ENCODE results near the gene C9orf43.
A peak's percentile ranks its signal among the peaks of the same experiment; 100 is the strongest.

C9orf43 gene

GRCh38 chr9:113397203-113397631, 13.3 kb upstream of the C9orf43 start:
- no peak overlapping the region for H3K4me3 ChIP-seq (ENCODE audit: low read length in 2 of 2)
- H3K23ac ChIP-seq (ENCODE audit: low read depth, low read length, poor library complexity) = no peak overlapping the region
- H2AK5ac ChIP-seq (ENCODE audit: low read depth, low read length) = no peak overlapping the region
- peaks cover 2 to 21% of the 10 kb centered on the region in 2 donors for H3K36me3 ChIP-seq (replicated peaks in 1 of 2; ENCODE audit: control insufficient read depth in 2 of 2, insufficient read depth in 2 of 2, low read length in 2 of 2)
- H2BK120ac ChIP-seq (ENCODE audit: low read depth, low read length) = no peak overlapping the region
- no peak overlapping the region for H2BK5ac ChIP-seq (ENCODE audit: low read length)
- H3K4ac ChIP-seq (ENCODE audit: low read length) = no peak overlapping the region
- H2BK15ac ChIP-seq (ENCODE audit: low read length) = no peak overlapping the region
- no peaks in the 10 kb centered on the region for H3K27me3 ChIP-seq (ENCODE audit: control insufficient read depth in 3 of 3, insufficient read depth in 3 of 3, low read depth in 1 of 3, low read length in 3 of 3)
- no CpG with 5 or more reads among the region's 3 CpGs for WGBS, 2 donors (ENCODE audit: extremely low coverage in 2 of 2, insufficient read length in 2 of 2, insufficient replicate concordance in 1 of 2)
- H2BK12ac ChIP-seq (ENCODE audit: low read length) = no peak overlapping the region
- H4K91ac ChIP-seq (ENCODE audit: low read depth, low read length, poor library complexity) = no peak overlapping the region
- no peak overlapping the region for H3K18ac ChIP-seq (ENCODE audit: low read length)
- no peak overlapping the region for H3K27ac ChIP-seq (replicated peaks; ENCODE audit: low read length)
- DNase-seq (ENCODE audit: low spot score) = no peak
- peaks cover 4 to 6% of the 10 kb centered on the region in 2 donors for H3K4me1 ChIP-seq (ENCODE audit: control insufficient read depth in 2 of 2, insufficient read depth in 1 of 2, low read depth in 1 of 2, low read length in 2 of 2)
- H3K79me1 ChIP-seq (ENCODE audit: low read depth, low read length) = no peaks in the 10 kb centered on the region
- no peak overlapping the region for H2AFZ ChIP-seq (ENCODE audit: low read length)
- H3K9ac ChIP-seq (ENCODE audit: low read depth, low read length, poor library complexity) = peak overlapping the region; percentile 9
- H3K14ac ChIP-seq (ENCODE audit: low read length) = no peak overlapping the region
- no peak overlapping the region for H4K8ac ChIP-seq (ENCODE audit: low read depth, low read length)
- H3K4me2 ChIP-seq (ENCODE audit: insufficient read depth, low read length, poor library complexity, severe bottlenecking) = no peak overlapping the region
- H3K9me3 ChIP-seq (replicated peaks in 1 of 2; ENCODE audit: control insufficient read depth in 2 of 2, insufficient read depth in 1 of 2, low read depth in 1 of 2, low read length in 2 of 2) = no peaks in the 10 kb centered on the region

GRCh38 chr9:113398796-113399195, 11.8 kb upstream of the C9orf43 start:
- Histone ChIP-seq H3K79me1 (ENCODE audit: low read depth, low read length) (no peaks in the 10 kb centered on the region), H3K27me3 (ENCODE audit: control insufficient read depth in 3 of 3, insufficient read depth in 3 of 3, low read depth in 1 of 3, low read length in 3 of 3) (no peaks in the 10 kb centered on the region), H3K4me3 (ENCODE audit: low read length in 2 of 2) (no peak overlapping the region), H3K9me3 (replicated peaks in 1 of 2; ENCODE audit: control insufficient read depth in 2 of 2, insufficient read depth in 1 of 2, low read depth in 1 of 2, low read length in 2 of 2) (no peaks in the 10 kb centered on the region), H3K4ac (ENCODE audit: low read length) (no peak overlapping the region), H3K18ac (ENCODE audit: low read length) (no peak overlapping the region), H2BK5ac (ENCODE audit: low read length) (no peak overlapping the region), H2BK12ac (ENCODE audit: low read length) (no peak overlapping the region), H3K9ac (ENCODE audit: low read depth, low read length, poor library complexity) (no peak overlapping the region), H4K91ac (ENCODE audit: low read depth, low read length, poor library complexity) (no peak overlapping the region), H3K4me2 (ENCODE audit: insufficient read depth, low read length, poor library complexity, severe bottlenecking) (no peak overlapping the region), H2BK120ac (ENCODE audit: low read depth, low read length) (no peak overlapping the region), H4K8ac (ENCODE audit: low read depth, low read length) (no peak overlapping the region), H3K4me1 (ENCODE audit: control insufficient read depth in 2 of 2, insufficient read depth in 1 of 2, low read depth in 1 of 2, low read length in 2 of 2) (peaks cover 4 to 6% of the 10 kb centered on the region in 2 donors), H3K23ac (ENCODE audit: low read depth, low read length, poor library complexity) (no peak overlapping the region), H3K27ac (replicated peaks; ENCODE audit: low read length) (no peak overlapping the region), H3K14ac (ENCODE audit: low read length) (no peak overlapping the region), H2BK15ac (ENCODE audit: low read length) (no peak overlapping the region), H2AK5ac (ENCODE audit: low read depth, low read length) (no peak overlapping the region), H2AFZ (ENCODE audit: low read length) (no peak overlapping the region), H3K36me3 (replicated peaks in 1 of 2; ENCODE audit: control insufficient read depth in 2 of 2, insufficient read depth in 2 of 2, low read length in 2 of 2) (peaks cover 0 to 8% of the 10 kb centered on the region in 2 donors)
- WGBS, 2 donors (ENCODE audit: extremely low coverage in 2 of 2, insufficient read length in 2 of 2, insufficient replicate concordance in 1 of 2) = no CpG with 5 or more reads among the region's 5 CpGs
- DNase-seq (ENCODE audit: low spot score) = no peak

GRCh38 chr9:113399646-113400200, 10.8 kb upstream of the C9orf43 start:
- no peak overlapping the region for H2BK15ac ChIP-seq (ENCODE audit: low read length)
- no peak overlapping the region for H3K4me2 ChIP-seq (ENCODE audit: insufficient read depth, low read length, poor library complexity, severe bottlenecking)
- no peak overlapping the region for H3K14ac ChIP-seq (ENCODE audit: low read length)
- H3K4ac ChIP-seq (ENCODE audit: low read length) = peak overlapping the region; percentile 70
- H3K27ac ChIP-seq (replicated peaks; ENCODE audit: low read length) = no peak overlapping the region
- H4K91ac ChIP-seq (ENCODE audit: low read depth, low read length, poor library complexity) = no peak overlapping the region
- no peaks in the 10 kb centered on the region for H3K9me3 ChIP-seq (replicated peaks in 1 of 2; ENCODE audit: control insufficient read depth in 2 of 2, insufficient read depth in 1 of 2, low read depth in 1 of 2, low read length in 2 of 2)
- H3K79me1 ChIP-seq (ENCODE audit: low read depth, low read length) = no peaks in the 10 kb centered on the region
- H3K4me1 ChIP-seq (ENCODE audit: control insufficient read depth in 2 of 2, insufficient read depth in 1 of 2, low read depth in 1 of 2, low read length in 2 of 2) = peaks cover 4 to 6% of the 10 kb centered on the region in 2 donors
- no peak overlapping the region for H3K9ac ChIP-seq (ENCODE audit: low read depth, low read length, poor library complexity)
- no peaks in the 10 kb centered on the region for H3K27me3 ChIP-seq (ENCODE audit: control insufficient read depth in 3 of 3, insufficient read depth in 3 of 3, low read depth in 1 of 3, low read length in 3 of 3)
- no peak for DNase-seq (ENCODE audit: low spot score)
- peak overlapping the region in 1 of 2 donors; percentile 92 for H3K4me3 ChIP-seq (ENCODE audit: low read length in 2 of 2)
- H3K36me3 ChIP-seq (replicated peaks in 1 of 2; ENCODE audit: control insufficient read depth in 2 of 2, insufficient read depth in 2 of 2, low read length in 2 of 2) = peaks cover 0 to 7% of the 10 kb centered on the region in 2 donors
- no CpG with 5 or more reads among the region's 3 CpGs for WGBS, 2 donors (ENCODE audit: extremely low coverage in 2 of 2, insufficient read length in 2 of 2, insufficient replicate concordance in 1 of 2)
- H2BK12ac ChIP-seq (ENCODE audit: low read length) = no peak overlapping the region
- H2AK5ac ChIP-seq (ENCODE audit: low read depth, low read length) = no peak overlapping the region
- no peak overlapping the region for H2BK120ac ChIP-seq (ENCODE audit: low read depth, low read length)
- H3K18ac ChIP-seq (ENCODE audit: low read length) = no peak overlapping the region
- H4K8ac ChIP-seq (ENCODE audit: low read depth, low read length) = no peak overlapping the region
- H3K23ac ChIP-seq (ENCODE audit: low read depth, low read length, poor library complexity) = no peak overlapping the region
- no peak overlapping the region for H2BK5ac ChIP-seq (ENCODE audit: low read length)
- no peak overlapping the region for H2AFZ ChIP-seq (ENCODE audit: low read length)

- Histone ChIP-seq H3K23ac (ENCODE audit: low read depth, low read length, poor library complexity) (peak within 1 kb of the TSS; percentile 89), H2AK5ac (ENCODE audit: low read depth, low read length) (no peak within 1 kb of the TSS), H3K4me2 (ENCODE audit: insufficient read depth, low read length, poor library complexity, severe bottlenecking) (peak within 1 kb of the TSS; percentile 61), H3K9me3 (replicated peaks in 1 of 2; ENCODE audit: control insufficient read depth in 2 of 2, insufficient read depth in 1 of 2, low read depth in 1 of 2, low read length in 2 of 2) (no peaks in the 10 kb centered on the region), H3K27me3 (ENCODE audit: control insufficient read depth in 3 of 3, insufficient read depth in 3 of 3, low read depth in 1 of 3, low read length in 3 of 3) (no peaks in the 10 kb centered on the region), H2BK12ac (ENCODE audit: low read length) (no peak within 1 kb of the TSS), H3K36me3 (replicated peaks in 1 of 2; ENCODE audit: control insufficient read depth in 2 of 2, insufficient read depth in 2 of 2, low read length in 2 of 2) (no peaks in the 10 kb centered on the region), H3K79me1 (ENCODE audit: low read depth, low read length) (no peaks in the 10 kb centered on the region), H2AFZ (ENCODE audit: low read length) (peak within 1 kb of the TSS; percentile 96), H3K4ac (ENCODE audit: low read length) (no peak within 1 kb of the TSS), H3K9ac (ENCODE audit: low read depth, low read length, poor library complexity) (peak within 1 kb of the TSS; percentile 97), H3K4me3 (ENCODE audit: low read length in 2 of 2) (peak within 1 kb of the TSS; percentile 92 to 99), H3K14ac (ENCODE audit: low read length) (no peak within 1 kb of the TSS), H3K27ac (replicated peaks; ENCODE audit: low read length) (no peak within 1 kb of the TSS), H2BK5ac (ENCODE audit: low read length) (no peak within 1 kb of the TSS), H4K91ac (ENCODE audit: low read depth, low read length, poor library complexity) (no peak within 1 kb of the TSS), H2BK120ac (ENCODE audit: low read depth, low read length) (no peak within 1 kb of the TSS), H3K18ac (ENCODE audit: low read length) (peak within 1 kb of the TSS; percentile 66), H2BK15ac (ENCODE audit: low read length) (no peak within 1 kb of the TSS), H3K4me1 (ENCODE audit: control insufficient read depth in 2 of 2, insufficient read depth in 1 of 2, low read depth in 1 of 2, low read length in 2 of 2) (peaks cover 4 to 6% of the 10 kb centered on the region in 2 donors), H4K8ac (ENCODE audit: low read depth, low read length) (no peak within 1 kb of the TSS)
- peak; percentile 99 for DNase-seq (ENCODE audit: low spot score)
- WGBS, 2 donors (ENCODE audit: extremely low coverage in 2 of 2, insufficient read length in 2 of 2, insufficient replicate concordance in 1 of 2) = no CpG with 5 or more reads among the region's 50 CpGs
These were observed 9.3 kb upstream of the C9orf43 start, which contains the start of gene ALAD for GRCh38 chr9:113401027-113401792. Gene ALAD, minus strand, starts transcription at chr9:113401284. Its CDS starts 7,725 bp downstream, at chr9:113393559.
